NCI-H2029 treated with DMSO at 0.1 percent for 48 hours (cell line): ENCODE data around the gene UBR4.

Experiments used
- DNase-seq: peaks from one replicate; lab custom pipeline; 2025; lab: John Stamatoyannopoulos, UW

UBR4 gene

DNA sequence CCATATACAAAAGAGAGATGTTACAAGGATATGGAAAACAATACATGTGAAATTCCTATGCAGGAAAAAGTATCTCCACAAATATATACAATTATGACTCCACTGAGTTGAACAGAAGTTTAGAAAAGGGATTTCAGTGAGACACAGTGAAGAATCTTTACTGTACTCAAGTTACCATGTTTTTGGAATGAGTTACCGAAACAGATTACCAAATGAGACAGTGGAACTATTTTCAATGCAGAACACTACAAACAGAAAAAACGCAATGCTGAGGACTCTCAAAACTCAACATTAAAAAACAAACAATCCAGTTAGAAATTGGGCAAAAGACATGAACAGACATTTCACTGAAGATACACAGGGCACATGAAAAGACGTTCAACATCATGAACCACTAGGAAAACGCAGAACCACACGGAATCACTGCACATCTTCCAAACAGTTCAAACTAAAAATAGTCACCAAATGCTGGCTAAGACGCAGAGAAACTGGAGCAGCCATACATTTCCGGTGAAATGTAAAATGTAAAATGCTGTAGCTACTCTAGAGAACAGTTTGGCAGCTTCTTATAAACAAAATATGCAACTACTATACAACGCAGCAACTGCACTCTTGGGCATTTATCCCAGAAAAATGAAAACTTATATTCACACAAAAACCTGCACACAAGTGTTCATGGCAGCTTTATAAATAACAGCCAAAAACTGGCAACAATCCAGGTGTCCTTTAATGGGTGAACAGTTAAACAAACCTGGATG, 118.7 kb downstream of the UBR4 start:
- no peak for DNase-seq

GRCh38 chr1:19089524-19089923, 120.5 kb downstream of the UBR4 start:
- no peak for DNase-seq

GRCh38 chr1:19088717-19089442, 121.2 kb downstream of the UBR4 start:
- DNase-seq, result no peak

DNA sequence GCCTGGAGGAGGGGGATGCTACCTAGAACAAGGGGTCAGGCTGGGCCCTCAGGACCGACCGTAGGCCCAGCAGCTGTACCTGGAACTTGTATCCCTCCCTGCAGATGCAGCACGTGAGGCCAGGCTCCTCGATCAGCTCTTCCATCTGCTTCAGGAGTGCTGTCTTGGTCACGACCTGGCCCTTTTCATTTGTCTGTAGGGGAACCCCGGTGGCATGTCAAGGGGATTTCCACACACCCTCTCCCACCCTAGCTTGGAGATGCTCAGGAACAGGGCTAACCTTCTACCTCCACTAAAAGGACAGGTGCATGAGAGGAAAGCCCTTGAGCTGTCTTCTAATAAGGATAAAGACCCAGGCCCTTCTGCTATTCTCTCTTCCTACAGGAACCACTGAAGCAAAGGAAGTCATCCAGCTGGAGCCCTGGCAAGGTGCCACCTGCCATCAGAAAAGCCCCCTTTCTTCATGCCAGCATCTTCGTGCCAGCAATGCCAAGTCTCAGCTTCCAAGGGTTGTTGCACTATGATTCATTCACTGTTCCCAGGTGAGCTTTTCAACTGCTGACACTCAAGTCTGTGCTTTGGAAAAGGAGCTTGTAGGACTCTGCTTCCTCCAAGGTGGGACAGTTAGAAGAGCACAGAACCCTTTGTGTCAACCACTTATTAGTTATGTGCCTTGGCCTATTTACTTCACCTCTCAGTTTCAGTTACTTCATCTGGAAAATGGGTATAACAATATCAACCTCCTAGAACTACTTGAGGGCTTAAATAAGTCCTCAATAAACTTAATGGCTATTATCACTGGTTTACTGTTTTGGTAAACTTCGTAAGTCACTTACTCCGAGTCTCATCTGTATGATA, 122.1 kb downstream of the UBR4 start:
- DNase-seq, result no peak

DNA sequence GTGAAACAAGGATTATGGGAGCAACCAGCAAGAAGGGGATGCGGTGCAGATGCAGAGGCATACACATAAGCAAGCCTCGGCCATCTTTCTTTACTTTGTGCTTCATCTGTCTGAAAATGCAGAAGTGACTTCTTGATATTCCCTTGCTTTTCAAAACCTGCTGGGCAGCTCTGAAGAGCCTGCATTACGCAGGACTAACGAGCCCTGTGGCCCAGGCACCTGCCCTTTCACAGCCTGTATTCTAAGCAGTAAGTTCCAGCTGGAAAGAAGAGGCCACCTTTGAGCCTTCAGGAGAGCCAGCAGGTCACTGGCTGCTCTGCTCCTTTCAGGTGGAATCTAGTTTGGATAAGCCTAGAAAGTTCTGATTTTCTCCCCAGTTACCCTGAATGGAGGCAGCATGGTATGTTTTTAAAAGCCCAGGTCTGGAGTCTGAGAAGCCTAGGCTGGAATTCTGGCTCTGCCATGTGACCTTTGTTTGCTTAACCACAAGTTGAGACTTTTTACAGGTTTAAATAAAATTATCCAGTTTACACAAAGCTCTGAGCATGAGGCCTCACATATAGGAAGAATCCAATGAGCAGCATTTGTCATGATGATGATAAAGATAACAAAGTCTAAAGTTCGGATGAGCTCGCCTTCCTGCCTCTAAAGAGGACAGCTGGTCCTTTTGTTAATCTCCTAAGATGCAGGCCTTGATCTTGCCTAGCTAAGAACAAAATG, 122.9 kb downstream of the UBR4 start:
- no peak for DNase-seq

DNA sequence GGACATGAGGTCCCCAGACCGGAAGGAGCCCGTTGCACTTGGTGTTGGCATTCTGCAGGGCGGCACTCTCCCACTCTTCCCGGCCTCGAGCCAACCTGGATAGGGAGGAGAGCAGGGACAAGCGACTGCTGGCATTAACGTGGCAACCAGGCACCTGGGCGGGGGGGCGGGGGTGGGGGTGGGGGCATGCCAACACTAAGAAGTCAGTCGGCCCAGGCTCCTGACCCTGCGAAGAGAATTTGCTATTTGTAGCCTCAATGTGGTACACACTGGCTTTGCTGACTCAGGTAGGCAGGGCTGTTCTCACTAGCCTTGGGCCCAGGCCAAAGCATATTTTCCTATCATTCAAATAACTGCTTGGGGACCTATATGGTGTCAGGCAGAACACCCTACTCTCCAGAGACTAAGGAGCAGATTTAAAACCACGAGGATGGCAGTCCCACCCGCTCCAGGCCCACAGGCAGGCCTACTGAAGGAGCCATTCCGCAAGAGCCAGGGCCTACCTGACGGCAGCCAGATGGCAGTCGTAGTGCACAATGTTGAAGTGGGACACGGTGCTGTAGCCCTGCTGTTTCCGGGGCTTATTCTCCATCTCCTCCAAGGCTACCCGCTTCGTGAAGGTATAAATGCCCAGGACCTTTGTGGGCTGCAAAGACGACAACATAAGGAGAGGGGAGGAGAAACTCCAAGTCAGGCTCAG, 123.7 kb downstream of the UBR4 start:
- DNase-seq, result no peak

- no peak for DNase-seq
Observed at GRCh38 chr1:19084206-19084738, 125.8 kb downstream of the UBR4 start.

- DNase-seq, result no peak
Observed at GRCh38 chr1:19083081-19083480, 127.0 kb downstream of the UBR4 start.

GRCh38 chr1:19081218-19081893, 128.7 kb downstream of the UBR4 start:
- DNase-seq, result no peak

- no peak for DNase-seq
Observed at GRCh38 chr1:19080721-19081120, 129.3 kb downstream of the UBR4 start.

DNA sequence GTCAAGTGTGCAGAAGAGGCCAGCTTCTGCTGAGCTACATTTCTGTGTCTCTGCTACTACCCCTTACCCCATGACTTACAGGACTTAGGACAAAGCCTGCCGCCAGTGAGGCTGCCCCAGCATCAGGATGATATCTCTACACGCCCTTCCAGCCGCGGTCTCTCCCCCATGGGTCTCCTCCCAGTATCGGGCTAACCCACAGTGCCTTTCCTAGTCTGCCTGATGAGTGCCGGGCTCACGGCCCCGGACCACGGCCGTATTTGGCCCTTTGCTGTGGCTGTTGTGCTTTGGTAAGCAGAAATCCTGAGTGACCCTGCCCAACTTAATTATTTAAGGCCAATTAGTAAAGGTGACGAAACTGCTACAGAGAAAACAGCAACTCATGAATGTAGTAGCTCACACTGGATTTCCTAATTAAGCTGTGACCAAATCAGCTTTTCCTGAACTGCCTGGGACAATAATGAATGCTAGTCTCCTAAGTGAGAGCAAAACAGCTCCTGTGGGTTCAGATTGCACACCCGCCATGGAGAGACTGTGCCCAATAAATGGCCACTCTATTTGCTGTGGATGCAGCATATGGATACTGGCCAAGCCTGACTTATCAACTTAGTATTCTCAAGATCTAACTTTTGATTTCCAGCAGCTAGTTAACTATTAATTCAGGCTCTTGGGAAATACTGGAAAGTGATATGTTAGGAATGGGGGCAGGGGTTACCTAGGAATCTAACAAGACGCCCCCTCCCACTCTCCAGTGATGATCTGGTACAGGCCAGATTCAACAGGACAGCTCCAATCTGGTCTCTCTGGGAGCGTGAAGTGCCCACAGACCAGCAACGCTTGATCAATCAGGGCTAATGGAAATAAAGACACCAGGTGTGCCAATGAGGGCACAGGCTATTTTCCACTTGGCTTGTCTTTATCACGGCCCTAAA, 130.3 kb downstream of the UBR4 start:
- no peak for DNase-seq

DNA sequence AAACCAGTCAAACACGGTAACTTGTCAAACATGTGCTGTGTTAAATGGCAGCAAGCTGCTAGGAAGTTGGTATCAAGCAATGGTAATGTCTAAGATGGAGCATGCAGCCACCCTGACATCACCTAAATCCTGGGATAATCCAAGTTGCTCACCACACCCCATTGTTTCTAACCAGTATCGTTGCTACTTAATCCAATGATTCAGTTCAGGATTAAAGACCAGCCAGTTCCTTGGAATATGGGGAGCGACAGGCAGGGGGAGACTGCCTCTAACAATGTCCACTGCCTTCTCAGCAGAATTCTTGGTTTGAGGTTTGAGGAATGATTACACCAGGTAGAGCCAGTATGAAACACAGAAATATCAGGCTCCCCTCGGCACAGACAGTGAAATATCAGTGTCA, 131.5 kb downstream of the UBR4 start:
- DNase-seq, result no peak

GRCh38 chr1:19076841-19077616, 133.0 kb downstream of the UBR4 start:
- no peak for DNase-seq

DNA sequence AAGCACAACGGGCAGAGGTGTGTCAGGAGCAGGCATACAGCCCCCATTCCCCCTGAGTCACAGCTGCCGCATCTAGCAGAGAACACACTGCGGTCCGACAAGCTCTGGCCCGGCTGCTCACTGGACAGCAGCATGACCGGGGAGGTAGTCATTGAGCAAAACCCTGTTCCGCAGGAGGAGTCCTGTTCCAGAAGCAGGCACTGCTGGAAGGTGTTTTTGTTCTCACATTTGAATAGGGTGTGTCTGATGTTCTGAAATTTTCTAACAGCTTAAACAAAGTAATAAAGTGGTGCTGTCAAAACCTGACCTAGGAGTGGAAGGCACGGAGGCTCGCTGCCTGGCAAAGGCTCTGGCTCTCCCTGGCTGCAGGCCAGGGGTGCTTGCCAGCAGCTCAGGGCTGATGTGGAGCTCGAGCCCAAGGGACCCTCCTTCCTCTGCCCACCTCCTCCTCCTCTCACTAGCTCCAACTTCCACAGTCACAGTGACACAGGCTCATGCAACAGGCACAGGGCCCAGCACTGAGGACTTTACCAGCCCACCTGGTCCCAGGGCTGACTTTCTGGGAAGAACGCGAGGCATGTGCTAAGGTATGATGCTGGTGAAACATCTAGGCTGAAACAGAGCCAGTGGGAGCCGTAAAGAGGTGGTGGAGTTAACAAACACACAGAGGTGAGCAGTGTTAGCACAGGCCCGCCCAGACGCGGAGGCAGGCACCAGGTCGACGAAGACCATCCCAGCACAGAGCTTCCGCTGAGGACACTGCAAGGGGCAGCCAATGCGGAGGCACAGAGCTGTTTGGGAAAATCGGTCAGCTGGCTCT, 135.0 kb downstream of the UBR4 start:
- DNase-seq, result peak; percentile 70

GRCh38 chr1:19074361-19074901, 135.6 kb downstream of the UBR4 start:
- no peak for DNase-seq

GRCh38 chr1:19073311-19074186, 136.5 kb downstream of the UBR4 start:
- DNase-seq, result no peak
